ENCODE results near the gene EXTL2. TPM values are rescaled to one million over a fixed set of nuclear protein-coding genes. Genes with fewer than 3 reads are reported as not detected.

EXTL2 gene
- total and polyA plus RNA-seq, 9 of the 15 experiments (the other 6 are each of a cell fraction or from before 2014, with no cell fraction given), result 8.5 to 40.7 (median 26.0) TPM

- TF ChIP-seq GATAD2B (IDR thresholded peaks at IDR 0.05; ENCODE audit: borderline replicate concordance) (no peak), SMARCB1 (IDR thresholded peaks at IDR 0.05; ENCODE audit: insufficient read length, low read depth) (no peak), TGIF2 (CRISPR knock-in tag; IDR thresholded peaks at IDR 0.05) (no peak), CREB1 (IDR thresholded peaks at IDR 0.05) (0 out of 2 replicates have a peak, but pooled peaks have one; percentile 50), CREB1 (CRISPR knock-in tag; IDR thresholded peaks at IDR 0.05) (no peak; the same call in 1 of the 2 replicates), ZNF175 (CRISPR knock-in tag; IDR thresholded peaks at IDR 0.05; ENCODE audit: low read depth) (no peak), POU5F1 (IDR thresholded peaks at IDR 0.05; ENCODE audit: borderline replicate concordance, low read depth, low read length, partially characterized antibody) (no peak), SP1 (CRISPR knock-in tag; IDR thresholded peaks at IDR 0.05) (0 out of 2 replicates have a peak, but pooled peaks have one; percentile 17), PRMT5 (CRISPR knock-in tag; IDR thresholded peaks at IDR 0.05) (no peak), SNRNP70 (optimal IDR thresholded peaks at IDR 0.05; ENCODE audit: low read depth, low read length) (no peak), ZNF280B (CRISPR knock-in tag; IDR thresholded peaks at IDR 0.05) (no peak), POLR3G (IDR thresholded peaks at IDR 0.05; ENCODE audit: extremely low read depth, insufficient read length, insufficient replicate concordance) (no peak), ZNF316 (IDR thresholded peaks at IDR 0.05) (no peak), RFX1 (IDR thresholded peaks at IDR 0.05) (peak; percentile 90), MXI1 (IDR thresholded peaks at IDR 0.05; ENCODE audit: low read depth, low read length) (0 out of 2 replicates have a peak, but pooled peaks have one; percentile 20), SMARCA5 (IDR thresholded peaks at IDR 0.05) (no peak), TCF15 (CRISPR knock-in tag; IDR thresholded peaks at IDR 0.05) (no peak), CBX1 (IDR thresholded peaks at IDR 0.05; ENCODE audit: low read depth) (no peak), ZSCAN29 (IDR thresholded peaks at IDR 0.05) (no peak), POLR2AphosphoS2 (IDR thresholded peaks at IDR 0.05; ENCODE audit: low read length) (no peak), HNRNPK (IDR thresholded peaks at IDR 0.05; ENCODE audit: low read depth, low read length, poor library complexity, severe bottlenecking) (no peak), STAT6 (CRISPR knock-in tag; IDR thresholded peaks at IDR 0.05) (no peak), ZNF184 (CRISPR knock-in tag; IDR thresholded peaks at IDR 0.05) (no peak), NR1H2 (CRISPR knock-in tag; IDR thresholded peaks at IDR 0.05) (no peak), BHLHE40 (IDR thresholded peaks at IDR 0.05; ENCODE audit: low read length) (peak; percentile 21; the same call in 1 of the 2 replicates), ZFX (CRISPR knock-in tag; IDR thresholded peaks at IDR 0.05) (peak; percentile 77), ARHGAP35 (IDR thresholded peaks at IDR 0.05; ENCODE audit: partially characterized antibody) (no peak)
Measured at GRCh38 chr1:100894603-100895539, at the start of gene EXTL2 (continued).
